ENCODE measurements around the gene PNPLA1.

Gene PNPLA1

DNA sequence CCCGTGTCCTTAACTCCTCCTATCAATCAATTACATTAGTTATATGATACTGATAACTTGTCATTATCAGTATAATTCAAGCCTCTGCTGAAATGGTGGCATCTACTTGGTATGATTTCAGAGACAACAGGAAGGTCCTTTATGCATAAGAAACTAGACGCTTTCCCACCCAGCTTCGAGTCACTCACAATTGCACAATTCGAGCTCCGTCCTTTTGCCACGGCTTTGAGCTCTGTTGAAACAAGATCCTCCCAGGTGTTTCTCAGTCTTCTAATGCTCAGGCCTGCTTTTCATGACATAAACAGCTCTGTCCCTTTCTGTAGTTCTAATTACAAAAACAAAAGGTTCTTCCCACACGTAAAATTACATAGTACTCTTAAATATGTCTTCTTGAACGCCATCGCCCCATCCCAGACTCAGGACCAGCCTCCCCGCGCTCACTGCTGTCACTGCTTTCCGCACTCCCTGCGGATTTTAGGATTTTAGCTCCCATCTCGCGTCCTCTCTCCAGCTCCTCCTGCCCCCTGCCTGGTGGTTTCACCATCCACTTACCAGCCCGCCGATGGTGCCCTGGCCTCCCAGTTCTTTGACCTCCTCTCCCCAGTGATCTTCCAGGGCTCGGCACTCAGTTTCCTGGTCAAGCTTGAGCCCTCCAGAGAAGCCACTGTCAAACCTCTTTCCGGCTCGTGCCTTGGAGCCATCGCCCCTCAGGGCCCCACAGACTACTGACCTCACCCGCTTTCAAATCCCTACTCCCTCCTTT lies 23.2 kb upstream of the PNPLA1 start:
- DNase-seq (ENCODE audit: low read depth in 3 of 3), result no peak

DNA sequence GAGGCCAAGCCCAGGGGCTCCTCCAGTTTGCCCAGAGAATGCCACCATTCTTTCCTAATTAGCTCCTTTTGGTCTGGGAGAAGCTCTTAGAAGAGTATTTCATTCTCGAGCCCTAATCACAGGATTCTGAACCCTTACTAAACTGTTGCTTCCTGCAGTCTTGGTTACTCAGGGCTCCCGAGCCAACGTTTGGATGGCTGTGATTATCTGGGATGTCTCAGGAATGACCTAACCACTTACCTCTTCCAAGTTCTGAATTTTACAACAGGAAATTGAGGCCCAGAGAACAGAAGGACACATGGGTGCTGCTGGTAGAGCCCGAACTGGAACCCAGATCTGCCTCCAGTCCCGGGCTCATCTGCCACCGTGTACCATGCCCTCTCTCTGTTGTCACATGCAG lies 22.2 kb upstream of the PNPLA1 start:
- DNase-seq (ENCODE audit: low read depth in 3 of 3), result no peak

- DNase-seq (ENCODE audit: low read depth in 3 of 3), result no peak
Measured at GRCh38 chr6:36248980-36249379, 20.9 kb upstream of the PNPLA1 start.

- no peak for DNase-seq (ENCODE audit: low read depth in 3 of 3)
Measured at GRCh38 chr6:36249536-36249935, 20.3 kb upstream of the PNPLA1 start.

GRCh38 chr6:36252005-36252404 lies 17.9 kb upstream of the PNPLA1 start:
- DNase-seq (ENCODE audit: low read depth in 3 of 3), result no peak

DNA sequence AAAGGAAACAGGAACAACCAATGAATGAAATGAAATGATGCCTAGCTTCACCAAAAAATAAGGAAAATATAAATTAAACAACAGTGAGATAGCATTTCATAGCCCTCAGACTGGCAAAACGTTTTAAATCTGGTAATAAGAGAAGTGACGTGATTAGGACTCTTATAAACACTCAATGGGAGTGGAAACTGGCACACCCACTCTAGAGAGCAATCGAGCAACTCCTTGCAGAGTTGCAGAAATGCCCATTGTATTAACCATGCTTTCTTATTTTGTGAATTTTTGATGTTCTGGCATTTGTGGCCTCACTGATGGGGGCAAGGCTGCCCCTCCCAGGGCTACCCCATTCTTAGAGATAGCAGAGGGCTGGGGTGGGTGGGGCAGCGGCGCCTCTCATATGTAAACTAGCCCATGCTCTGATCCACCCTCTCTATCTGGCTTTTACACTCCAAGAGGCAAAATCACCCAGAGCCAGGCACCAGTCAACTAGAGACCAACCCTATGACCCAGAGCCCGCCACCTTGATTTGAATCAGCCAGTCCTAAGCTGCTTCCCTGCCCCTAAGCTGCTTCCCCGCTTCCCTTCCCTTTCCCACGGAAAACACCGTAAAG lies 6.4 kb upstream of the PNPLA1 start:
- no peak for DNase-seq (ENCODE audit: low read depth in 3 of 3)

- no peak for DNase-seq (ENCODE audit: low read depth in 3 of 3)
Measured at GRCh38 chr6:36265744-36266143, 4.1 kb upstream of the PNPLA1 start.

DNA sequence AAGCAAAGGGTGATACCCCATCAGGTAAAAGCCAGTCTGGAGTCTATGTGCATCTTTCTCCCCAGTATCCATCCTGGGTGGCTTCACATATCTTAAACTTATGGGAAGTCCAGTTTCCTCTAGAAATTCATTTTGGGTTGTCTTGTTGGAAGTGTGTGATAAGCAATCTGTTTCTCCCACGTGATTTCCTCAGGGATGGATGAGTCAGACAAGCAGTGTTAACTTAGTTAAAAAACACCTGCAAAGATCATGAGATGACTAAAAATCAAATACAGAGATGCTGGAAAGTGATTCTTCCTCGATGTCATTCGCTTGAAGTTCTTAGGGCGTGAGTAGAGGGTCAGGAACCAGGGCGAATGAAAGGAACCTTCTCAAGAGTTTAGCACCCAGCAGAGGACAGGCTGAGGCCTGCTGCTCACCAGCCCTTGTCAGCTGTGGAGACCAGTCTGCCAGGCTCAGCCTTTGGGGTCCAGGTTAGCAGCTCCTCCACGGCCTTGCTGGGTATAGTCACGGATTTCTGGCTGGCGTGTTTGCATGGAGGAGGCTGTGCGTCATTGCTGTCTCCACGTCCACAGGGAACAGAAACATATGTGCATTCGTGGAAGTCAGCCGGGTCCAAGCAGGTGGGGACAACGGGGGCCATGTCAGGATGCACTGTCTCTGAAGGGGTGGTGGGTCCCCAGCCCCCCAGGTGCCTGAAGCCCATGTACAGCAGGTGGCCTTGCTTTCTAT lies 2.8 kb upstream of the PNPLA1 start:
- DNase-seq (ENCODE audit: low read depth in 3 of 3), result no peak

DNA sequence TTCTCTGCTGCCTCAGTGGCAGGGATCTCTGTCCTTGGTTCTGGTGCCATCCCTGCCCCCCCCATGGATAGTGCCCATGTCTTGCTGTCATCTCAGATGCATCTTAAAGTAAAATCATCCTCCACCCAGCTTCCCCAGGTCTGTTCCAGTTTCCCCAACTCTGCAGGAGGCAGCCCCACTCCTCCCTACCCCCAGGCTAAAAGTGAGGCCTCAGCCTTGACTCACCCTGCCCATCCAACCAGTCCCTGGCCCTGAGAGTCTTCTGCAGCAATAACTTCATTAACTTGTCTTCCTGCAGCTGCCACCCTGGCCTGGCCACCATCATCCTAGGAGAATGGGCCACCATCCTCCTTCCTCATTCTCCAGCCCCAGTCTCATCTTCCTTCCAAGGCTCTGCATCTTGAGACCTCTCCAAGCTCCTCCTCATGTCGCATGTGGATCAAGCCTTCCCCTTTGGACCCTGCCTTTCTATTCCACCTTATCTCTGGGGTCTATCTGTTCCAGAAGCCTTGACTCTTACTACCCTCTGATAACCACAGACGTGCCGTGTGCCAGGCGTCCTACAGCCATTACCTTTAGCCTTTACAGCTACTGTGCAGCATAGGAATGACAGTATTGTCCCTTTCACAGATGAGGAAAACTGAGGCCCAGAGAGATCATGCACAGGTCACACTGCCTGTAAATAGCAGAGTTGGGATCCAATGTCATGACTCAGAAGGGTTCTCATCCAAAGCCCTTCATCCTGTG lies 2.0 kb upstream of the PNPLA1 start:
- no peak for DNase-seq (ENCODE audit: low read depth in 3 of 3)

DNA sequence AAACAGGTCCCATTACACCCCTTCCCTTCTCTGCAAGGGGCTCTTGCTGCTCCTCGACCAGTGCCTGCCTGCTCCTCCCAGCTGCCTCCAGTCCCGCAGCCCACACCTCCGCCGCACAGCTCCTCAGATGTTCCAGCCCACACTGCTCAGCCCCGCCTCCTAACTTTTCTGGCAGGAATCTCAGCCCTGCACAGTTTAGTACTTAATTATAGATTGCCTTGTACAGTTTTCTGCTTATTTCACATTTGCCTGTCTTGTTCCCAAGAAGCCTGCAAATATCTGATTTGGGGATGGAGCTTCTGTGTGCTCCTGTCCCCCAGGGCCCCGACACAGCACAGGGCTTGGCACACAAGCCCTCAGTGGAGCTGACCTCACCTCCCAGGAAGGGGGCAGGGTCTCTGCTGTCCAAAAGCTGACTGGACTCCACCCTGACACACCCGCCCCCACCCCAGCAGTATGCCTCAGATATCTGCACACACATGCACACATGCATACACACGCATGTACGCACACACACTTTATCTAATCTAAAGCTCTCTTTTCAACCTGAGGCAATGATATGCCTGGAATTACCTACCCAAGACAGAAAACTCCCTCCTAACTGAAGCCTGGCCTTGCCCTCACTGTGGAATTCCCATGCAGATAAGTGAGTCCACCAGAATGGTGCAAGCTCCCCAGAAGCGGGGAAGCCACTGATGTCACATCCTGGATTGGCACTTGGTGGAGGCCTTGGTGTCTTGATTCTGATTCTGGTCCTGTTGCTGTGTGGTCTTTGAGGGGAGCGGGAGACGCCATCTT lies 1.2 kb upstream of the PNPLA1 start:
- no peak for DNase-seq (ENCODE audit: low read depth in 3 of 3)

GRCh38 chr6:36272234-36272633 lies 2.4 kb downstream of the PNPLA1 start:
- DNase-seq (ENCODE audit: low read depth in 3 of 3), result no peak

GRCh38 chr6:36273067-36273466 lies 3.2 kb downstream of the PNPLA1 start:
- DNase-seq (ENCODE audit: low read depth in 3 of 3), result no peak

DNA sequence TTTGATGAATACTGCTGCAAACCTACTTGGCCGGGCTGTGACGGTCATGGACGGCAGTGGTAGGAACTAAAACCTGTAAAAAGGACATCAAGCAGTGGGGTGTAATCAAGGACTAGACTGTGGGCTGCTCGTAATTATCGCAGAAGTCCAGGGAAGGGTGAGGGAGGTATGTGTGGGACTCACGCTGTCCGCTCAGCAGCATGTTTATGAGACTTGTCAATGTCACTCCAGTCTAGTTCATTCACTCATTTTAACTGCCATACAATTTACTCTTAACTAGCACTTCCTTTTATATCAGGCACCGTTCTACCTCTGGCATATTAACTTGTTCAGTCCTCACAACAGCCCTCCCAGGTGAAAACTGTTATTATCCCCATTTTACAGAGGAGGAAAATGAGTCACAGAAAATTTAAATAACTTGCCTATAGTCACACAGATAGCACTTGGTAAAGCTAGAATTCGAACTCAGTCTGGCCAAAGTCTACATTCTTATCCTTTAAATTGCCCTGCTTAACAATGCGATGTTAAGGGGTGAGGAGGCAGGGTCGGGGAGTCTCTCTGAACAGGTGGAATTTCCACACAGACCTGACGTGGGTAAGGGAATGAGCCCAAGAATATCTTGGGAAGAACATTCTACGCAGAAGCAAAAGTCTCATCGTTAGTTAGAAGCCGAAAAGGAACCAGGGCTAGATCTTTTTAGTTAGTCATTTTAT lies 4.1 kb downstream of the PNPLA1 start:
- DNase-seq (ENCODE audit: low read depth in 3 of 3), result no peak

GRCh38 chr6:36276581-36277536 lies 7.0 kb downstream of the PNPLA1 start:
- DNase-seq (ENCODE audit: low read depth in 3 of 3), result no peak

- no peak for DNase-seq (ENCODE audit: low read depth in 3 of 3)
Measured at GRCh38 chr6:36277946-36278470, 8.1 kb downstream of the PNPLA1 start.

DNA sequence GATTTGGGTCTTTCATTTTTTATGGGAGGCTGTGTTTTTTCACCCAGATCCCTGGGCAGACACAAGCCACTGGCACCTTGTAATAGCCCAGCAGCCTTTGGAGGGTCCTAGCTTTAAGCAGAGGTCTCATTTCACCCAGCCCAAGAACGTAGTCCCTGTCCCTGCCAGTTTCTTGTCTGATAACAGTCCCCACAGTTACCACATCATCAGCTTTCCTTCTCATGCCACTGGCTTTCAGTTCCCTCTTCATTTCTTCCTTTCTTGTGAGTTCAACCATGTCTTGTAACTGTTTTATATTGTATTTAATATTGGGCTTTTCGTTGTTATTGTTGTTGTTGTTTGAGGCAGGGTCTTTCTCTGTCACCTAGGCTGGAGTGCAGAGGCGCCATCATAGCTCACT lies 10.6 kb downstream of the PNPLA1 start:
- no peak for DNase-seq (ENCODE audit: low read depth in 3 of 3)

GRCh38 chr6:36280983-36281382 lies 11.1 kb downstream of the PNPLA1 start:
- no peak for DNase-seq (ENCODE audit: low read depth in 3 of 3)

DNA sequence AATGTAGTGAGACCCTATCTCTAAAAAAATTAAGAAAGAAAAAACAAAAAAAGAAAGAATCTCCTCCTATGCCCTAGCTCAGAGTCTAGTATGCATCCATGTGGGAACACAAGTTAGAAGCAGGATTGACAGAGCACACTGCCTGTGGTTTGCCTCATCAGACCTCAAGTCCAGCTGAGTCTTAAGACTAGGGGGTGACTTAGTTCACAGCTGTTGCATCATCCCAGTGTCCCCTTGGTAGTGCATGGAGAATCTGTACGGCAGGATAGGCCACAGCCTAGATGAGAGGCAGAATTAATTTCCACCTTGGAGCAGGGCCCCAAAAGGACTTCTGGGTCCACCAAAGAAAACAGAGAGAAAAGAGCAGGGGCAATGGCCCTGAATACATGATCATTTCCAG lies 13.7 kb downstream of the PNPLA1 start:
- no peak for DNase-seq (ENCODE audit: low read depth in 3 of 3)

- no peak for DNase-seq (ENCODE audit: low read depth in 3 of 3)
Measured at GRCh38 chr6:36284359-36284758, 14.5 kb downstream of the PNPLA1 start.
